Heart left ventricle (tissue), 16 donors: Measurements from ENCODE around the gene FLNB. TPM values are rescaled to one million over a fixed set of nuclear protein-coding genes. Genes with fewer than 3 reads are reported as not detected.

ENCODE experiments used
- ATAC-seq, 4 donors: fragments of 200-7000 bp; cut with Tn5 transposase; one replicate each; pipeline ENCODE4 v1.9.1; 2020 to 2022; ENCODE audit warnings: moderate library complexity in 4 of 4, mild to moderate bottlenecking in 3 of 4, moderate number of reproducible peaks in 1 of 4
- DNase-seq, 5 donors: peaks; one replicate each; pipeline ENCODE4 v3.0.0-alpha.2; 2020
- H3K27ac ChIP-seq, 12 donors: fragments of 200-600 bp; sonication (generic) in 4 of 12; one replicate each; pipeline versions ENCODE4 v1.5.0 to v1.8.0; 2016 to 2022; ENCODE audit warnings: mild to moderate bottlenecking in 2 of 12
- H3K27me3 ChIP-seq, 9 donors: fragments of 200-600 bp; sonication (generic) in 2 of 9; one replicate each; pipeline versions ENCODE4 v1.5.1 to v1.8.0; 2016 to 2022; ENCODE audit warnings: mild to moderate bottlenecking in 3 of 9
- H3K36me3 ChIP-seq, 9 donors: fragments of 200-600 bp; sonication (generic) in 2 of 9; one replicate each; pipeline versions ENCODE4 v1.5.0 to v1.8.0; 2018 to 2022; ENCODE audit warnings: mild to moderate bottlenecking in 2 of 9
- H3K4me1 ChIP-seq, 12 donors: fragments of 200-600 bp; sonication (generic) in 4 of 12; one replicate each; pipeline versions ENCODE4 v1.5.0 to v1.8.0; 2016 to 2022; ENCODE audit warnings: mild to moderate bottlenecking in 3 of 12
- H3K4me3 ChIP-seq, 12 donors: fragments of 200-600 bp; sonication (generic) in 4 of 12; one replicate each; pipeline versions ENCODE4 v1.5.0 to v1.8.0; 2017 to 2022; ENCODE audit warnings: mild to moderate bottlenecking in 9 of 12, moderate library complexity in 4 of 12
- H3K9me3 ChIP-seq, 12 donors: fragments of 200-600 bp; sonication (generic) in 4 of 12; one replicate each; pipeline versions ENCODE4 v1.5.0 to v1.8.0; 2016 to 2022; ENCODE audit warnings: mild to moderate bottlenecking in 1 of 12
- POLR2A ChIP-seq, 2 donors: fragments of 450-650 bp; IDR thresholded peaks; one replicate each; pipeline ENCODE4 v1.6.1; 2017; ENCODE audit warnings: antibody characterized with exemption in 2 of 2, mild to moderate bottlenecking in 2 of 2, moderate library complexity in 2 of 2
- WGBS, 4 donors: extraction: QIAGEN DNeasy Blood & Tissue Kit in 2 of 4; methylation state at CpG; one replicate each; pipeline versions ENCODE4 v1.1.5 to v1.1.7; 2013 to 2018; 5-methylcytosine and 5-hydroxymethylcytosine counted together
- intact Hi-C, 10 donors: fragments of 100-400 bp; cut with DNase I; formaldehyde crosslinking; loops; one replicate each; pipeline versions ENCODE4 v1.11.1 to v1.14.2; 2022
- polyA plus RNA-seq, 2 donors: library from polyadenylated mRNA; stranded (reverse); fragments of 200-250 nt; gene quantifications; one replicate each; pipeline ENCODE4 v1.2.3, GENCODE V29; 2013
- total RNA-seq, 9 donors: library from RNA; depleted of rRNA in 2 of 9; stranded (reverse); fragments of >200 nt in 2 of 9; fragmentation: NEBNext Ultra II Directional in 3 of 9; extraction: Animal tissue kit (Norgen Biotek cat#: 25700) in 3 of 9; gene quantifications; one replicate each; pipeline versions ENCODE4 v1.1.0 to v1.2.4, GENCODE V29; 2016 to 2023
- TF ChIP-seq, protein P1 (sequence below), 12 donors: fragments of 200-600 bp; sonication (generic) in 4 of 12; IDR thresholded peaks; one replicate each; pipeline versions ENCODE4 v1.5.0 to v1.8.0; 2018 to 2022; ENCODE audit warnings: antibody characterized with exemption in 12 of 12, mild to moderate bottlenecking in 5 of 12
- donor health status: ischemic (EF 13 %, LVEDD 7.1; RV severe dilation, severe dysfunction).
- donor health status: healthy with polysubstance abuse.
- donor health status: DM: no; HTN: yes; CAD: no.
- donor health status: DM: no; HTN: no; CAD: no.
- donor health status: ischemic (EF 25% LVEDD 6.9; RV normal size, moderate dysfunction).
- donor health status: ischemic (EF 25% LVEDD 5.7; RV mildly dilated, moderate dysfunction).
- donor health status: healthy.
- donor health status: DM: yes; HTN: yes; CAD: no.
- donor health status: ischemic (EF 35%, LVEDD 5.7; RV mildly dilated, moderate dysfunction).
- donor health status: nonischemic (EF 11% LVEDD 7.7; RV severe dilation, severe dysfunction).
- donor health status: DM: yes; HTN: yes; CAD: no.
- donor health status: PGD.
- donor health status: ischemic (EF 29% LVEDD 5.4; RV normal size, mild dysfunction).
- donor health status: nonischemic (EF 23%, LVEDD 6.1; RV moderate dilation, normal function).

FLNB gene
- total and polyA plus RNA-seq, 11 donors: 30.5 to 75.6 (median 40.6) TPM

DNA sequence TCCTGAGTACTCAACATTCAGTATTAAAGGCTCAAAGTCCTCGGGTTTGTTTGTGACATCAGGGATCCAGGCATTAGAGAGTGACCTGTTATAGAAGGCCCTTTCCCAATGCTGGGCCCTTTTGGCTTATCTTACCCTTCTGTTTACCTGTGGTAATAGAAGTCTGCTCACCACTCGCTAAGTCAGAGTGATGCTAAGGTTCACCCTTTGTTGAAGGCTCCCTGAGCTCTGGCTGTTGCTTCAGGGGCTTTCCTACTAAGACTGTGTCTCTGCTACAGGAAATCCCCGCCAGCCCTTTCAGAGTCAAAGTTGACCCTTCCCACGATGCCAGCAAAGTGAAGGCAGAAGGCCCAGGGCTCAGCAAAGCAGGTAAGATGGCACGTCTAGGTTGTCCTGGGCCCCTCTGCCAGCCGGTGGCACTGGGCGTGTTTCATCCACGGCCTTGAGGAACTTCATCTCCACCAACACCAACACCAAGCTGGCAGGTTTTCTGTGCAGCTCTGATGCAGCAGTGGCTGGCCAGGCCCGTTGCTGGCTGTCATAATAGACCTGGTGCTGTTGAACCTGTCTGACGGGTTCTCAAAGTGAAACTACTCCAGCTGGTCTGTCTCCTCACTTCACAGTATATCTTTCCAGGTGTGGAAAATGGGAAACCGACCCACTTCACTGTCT is 103.4 kb downstream of the FLNB start:
- Histone ChIP-seq H3K36me3 (peaks cover 8 to 94% (median 76%) of the 10 kb centered on the region in 9 donors), H3K27ac (no peak overlapping the region), H3K4me1 (peaks cover 0 to 15% (median 0%) of the 10 kb centered on the region in 12 donors), H3K27me3 (no peaks in the 10 kb centered on the region), H3K4me3 (no peak overlapping the region), H3K9me3 (no peaks in the 10 kb centered on the region)
- intact Hi-C loops: loop anchor here in 1 of 10 donors (10.0 kb wide), 1 partner anchor 97 kb away; no protein-coding TSS in a partner anchor
- DNase-seq (no peak), ATAC-seq (peak in 1 of 4 donors; percentile 34)
- 91 to 95% (median 93%) methylated on average over 8 to 11 of the region's 11 CpGs for WGBS, 4 donors
- no peak for TF ChIP-seq POLR2A (IDR thresholded peaks at IDR 0.05)
- TF ChIP-seq, protein P1, sequence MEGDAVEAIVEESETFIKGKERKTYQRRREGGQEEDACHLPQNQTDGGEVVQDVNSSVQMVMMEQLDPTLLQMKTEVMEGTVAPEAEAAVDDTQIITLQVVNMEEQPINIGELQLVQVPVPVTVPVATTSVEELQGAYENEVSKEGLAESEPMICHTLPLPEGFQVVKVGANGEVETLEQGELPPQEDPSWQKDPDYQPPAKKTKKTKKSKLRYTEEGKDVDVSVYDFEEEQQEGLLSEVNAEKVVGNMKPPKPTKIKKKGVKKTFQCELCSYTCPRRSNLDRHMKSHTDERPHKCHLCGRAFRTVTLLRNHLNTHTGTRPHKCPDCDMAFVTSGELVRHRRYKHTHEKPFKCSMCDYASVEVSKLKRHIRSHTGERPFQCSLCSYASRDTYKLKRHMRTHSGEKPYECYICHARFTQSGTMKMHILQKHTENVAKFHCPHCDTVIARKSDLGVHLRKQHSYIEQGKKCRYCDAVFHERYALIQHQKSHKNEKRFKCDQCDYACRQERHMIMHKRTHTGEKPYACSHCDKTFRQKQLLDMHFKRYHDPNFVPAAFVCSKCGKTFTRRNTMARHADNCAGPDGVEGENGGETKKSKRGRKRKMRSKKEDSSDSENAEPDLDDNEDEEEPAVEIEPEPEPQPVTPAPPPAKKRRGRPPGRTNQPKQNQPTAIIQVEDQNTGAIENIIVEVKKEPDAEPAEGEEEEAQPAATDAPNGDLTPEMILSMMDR (IDR thresholded peaks at IDR 0.05): no peak

GRCh38 chr3:58112185-58112535 is 103.9 kb downstream of the FLNB start:
- peaks cover 0 to 20% (median 3%) of the 10 kb centered on the region in 12 donors for H3K4me1 ChIP-seq
- no peak for DNase-seq
- no peak for ATAC-seq
- no peak overlapping the region for H3K27ac ChIP-seq
- no peak overlapping the region for H3K4me3 ChIP-seq
- no peak for TF ChIP-seq POLR2A (IDR thresholded peaks at IDR 0.05)
- TF ChIP-seq, protein P1 (IDR thresholded peaks at IDR 0.05): no peak
- intact Hi-C loops: loop anchor here in 1 of 10 donors (10.0 kb wide), 1 partner anchor 97 kb away; no protein-coding TSS in a partner anchor
- 92 to 94% (median 93%) methylated on average over 6 of the region's 6 CpGs for WGBS, 4 donors
- no peaks in the 10 kb centered on the region for H3K9me3 ChIP-seq
- peaks cover 8 to 89% (median 73%) of the 10 kb centered on the region in 9 donors for H3K36me3 ChIP-seq
- H3K27me3 ChIP-seq: no peaks in the 10 kb centered on the region

- no peak for TF ChIP-seq POLR2A (IDR thresholded peaks at IDR 0.05)
- TF ChIP-seq, protein P1 (IDR thresholded peaks at IDR 0.05): no peak
- Histone ChIP-seq H3K4me1 (peaks cover 0 to 42% (median 20%) of the 10 kb centered on the region in 12 donors), H3K36me3 (peaks cover 8 to 82% (median 63%) of the 10 kb centered on the region in 9 donors), H3K27ac (no peak overlapping the region), H3K9me3 (no peaks in the 10 kb centered on the region), H3K4me3 (no peak overlapping the region), H3K27me3 (no peaks in the 10 kb centered on the region)
- 84 to 91% (median 87%) methylated on average over 6 of the region's 6 CpGs for WGBS, 4 donors
- no peak for DNase-seq
- ATAC-seq: no peak
- intact Hi-C loops: loop anchor here in 4 of 10 donors (5.0 to 10.0 kb wide), 3 partner anchors 52 to 108 kb away; partner anchors contain the start of gene FLNB (in 3 of the 4)
Observed at GRCh38 chr3:58115175-58115574, 107.0 kb downstream of the FLNB start.

GRCh38 chr3:58116161-58116955 is 108.1 kb downstream of the FLNB start:
- WGBS, 4 donors: 79 to 94% (median 90%) methylated on average over 8 to 12 of the region's 12 CpGs
- Histone ChIP-seq H3K27ac (peak overlapping the region in 4 of 12 donors; percentile 2 to 61 (median 41)), H3K27me3 (no peaks in the 10 kb centered on the region), H3K4me3 (no peak overlapping the region), H3K36me3 (peaks cover 8 to 79% (median 58%) of the 10 kb centered on the region in 9 donors), H3K9me3 (no peaks in the 10 kb centered on the region), H3K4me1 (peaks cover 0 to 50% (median 29%) of the 10 kb centered on the region in 12 donors)
- DNase-seq (no peak), ATAC-seq (no peak)
- intact Hi-C loops: loop anchor here in 4 of 10 donors (5.0 to 10.0 kb wide), 3 partner anchors 51 to 109 kb away; partner anchors contain the start of gene FLNB (in 3 of the 4)
- TF ChIP-seq, protein P1 (IDR thresholded peaks at IDR 0.05): no peak
- TF ChIP-seq POLR2A (IDR thresholded peaks at IDR 0.05): no peak
